ENCODE measurements around the gene ALMS1. TPM values are rescaled to one million over a fixed set of nuclear protein-coding genes. Genes with fewer than 3 reads are reported as not detected.

Gene ALMS1
- total RNA-seq, 1 experiment from 2014 or later = 12.3 TPM

Other genes with a start within 250 kb of the ALMS1 start
- gene NOTO, start 183.3 kb upstream of the ALMS1 start, total RNA-seq (2014; rRNA removed; shearing (Covaris generic)) = not detected in 2 replicates
- 42.1 and 44.0 TPM in 2 replicates for gene SMYD5, start 171.6 kb upstream of the ALMS1 start, total RNA-seq (2014; rRNA removed; shearing (Covaris generic))
- 57.1 and 64.3 TPM in 2 replicates for gene PRADC1, start 152.6 kb upstream of the ALMS1 start, total RNA-seq (2014; rRNA removed; shearing (Covaris generic))
- gene CCT7, start 151.5 kb upstream of the ALMS1 start, total RNA-seq (2014; rRNA removed; shearing (Covaris generic)) = 813 and 842 TPM in 2 replicates
- 5.8 and 6.9 TPM in 2 replicates for gene FBXO41, start 101.4 kb upstream of the ALMS1 start, total RNA-seq (2014; rRNA removed; shearing (Covaris generic))
- gene EGR4, start 92.3 kb upstream of the ALMS1 start, total RNA-seq (2014; rRNA removed; shearing (Covaris generic)) = not detected in 2 replicates

All from HT1080 (cell line).